Adrenal gland (tissue), 12 donors: ENCODE results near the gene TMEM101. TPM values are rescaled to one million over a fixed set of nuclear protein-coding genes. Genes with fewer than 3 reads are reported as not detected.

ENCODE experiments used
- DNase-seq, 7 donors: peaks; one replicate each; pipeline ENCODE4 v3.0.0-alpha.2; 2019 to 2020
- H3K27ac ChIP-seq, 5 donors: fragments of 200-600 bp; sonication (generic) in 4 of 5; 1 replicate in 3 of 5; 2 replicates in 2 of 5; pipeline versions ENCODE4 v1.5.1 to v1.8.0; 2016 to 2020; ENCODE audit warnings: mild to moderate bottlenecking in 1 of 5
- H3K27me3 ChIP-seq: fragments of 200-600 bp; 2 replicates; pipeline ENCODE4 v1.8.0; 2021
- H3K36me3 ChIP-seq, 2 donors: fragments of 200-600 bp; replicated peaks in 1 of 2; 1 replicate in 1 of 2; 2 replicates in 1 of 2; pipeline versions ENCODE4 v1.5.1 to v1.8.0; 2018 to 2022
- H3K4me1 ChIP-seq, 2 donors: fragments of 200-600 bp; replicated peaks in 1 of 2; 1 replicate in 1 of 2; 2 replicates in 1 of 2; pipeline versions ENCODE4 v1.5.1 to v1.8.0; 2018 to 2021
- H3K4me3 ChIP-seq, 4 donors: fragments of 200-600 bp; sonication (generic) in 3 of 4; one replicate each; pipeline ENCODE4 v1.5.1; 2016 to 2018
- H3K9me3 ChIP-seq, 3 donors: fragments of 200-600 bp; sonication (generic) in 1 of 3; replicated peaks in 1 of 3; 1 replicate in 2 of 3; 2 replicates in 1 of 3; pipeline versions ENCODE4 v1.5.1 to v1.8.0; 2016 to 2021
- POLR2A ChIP-seq, 2 donors: fragments of 450-650 bp; IDR thresholded peaks; one replicate each; pipeline ENCODE4 v1.6.1; 2017; ENCODE audit warnings: antibody characterized with exemption in 2 of 2, mild to moderate bottlenecking in 2 of 2, moderate library complexity in 1 of 2
- WGBS, 4 donors: extraction: QIAGEN DNeasy Blood & Tissue Kit in 2 of 4; methylation state at CpG; one replicate each; pipeline versions ENCODE4 v1.1.5 to v1.1.7; 2013 to 2017; 5-methylcytosine and 5-hydroxymethylcytosine counted together
- intact Hi-C, 2 donors: fragments of 100-400 bp; cut with DNase I; formaldehyde crosslinking; loops; one replicate each; pipeline versions ENCODE4 v1.14.1 to v1.15.0; 2022 to 2023
- polyA plus RNA-seq, 3 donors: library from polyadenylated mRNA; stranded (reverse); fragments of 200-250 nt in 2 of 3; fragments of 350-450 nt in 1 of 3; fragmentation: Illumina TruSeq in 1 of 3; extraction: RNeasy Lipid Tissue Mini Kit (QIAGEN cat#74804) in 1 of 3; gene quantifications; one replicate each; pipeline ENCODE4 v1.2.3, GENCODE V29; 2013 to 2014
- total RNA-seq, 9 donors: library from RNA; depleted of rRNA in 4 of 9; stranded (reverse); fragments of >200 nt in 4 of 9; fragments of 120-200 nt in 1 of 9; fragmentation: NEBNext Ultra II Directional in 1 of 9; extraction: Animal tissue kit (Norgen Biotek cat#: 25700) in 1 of 9; gene quantifications; one replicate each; pipeline versions ENCODE4 v1.1.0 to v1.2.4, GENCODE V29; 2013 to 2023
- TF ChIP-seq, protein P1 (sequence below), 6 experiments: fragments of 450-650 bp in 4 of 6; fragments of 200-600 bp in 2 of 6; sonication (generic) in 1 of 6; IDR thresholded peaks; 1 replicate in 5 of 6; 2 replicates in 1 of 6; pipeline versions ENCODE4 v1.5.1 to v1.8.0; 2016 to 2021; ENCODE audit warnings: antibody characterized with exemption in 6 of 6, mild to moderate bottlenecking in 2 of 6, moderate library complexity in 1 of 6
- donor health status: healthy with polysubstance abuse.
- donor health status: Bipolar disorder and iron deficiency.
- donor health status: DM: yes; HTN: yes; CAD: no.
- donor health status: DM: no; HTN: no; CAD: no.
- donor health status: DM: no; HTN: no; CAD: no.
- donor health status: DM: yes; HTN: yes; CAD: no.

TMEM101 gene
- total and polyA plus RNA-seq, 12 donors = 12.4 to 52.5 (median 31.6) TPM

DNA sequence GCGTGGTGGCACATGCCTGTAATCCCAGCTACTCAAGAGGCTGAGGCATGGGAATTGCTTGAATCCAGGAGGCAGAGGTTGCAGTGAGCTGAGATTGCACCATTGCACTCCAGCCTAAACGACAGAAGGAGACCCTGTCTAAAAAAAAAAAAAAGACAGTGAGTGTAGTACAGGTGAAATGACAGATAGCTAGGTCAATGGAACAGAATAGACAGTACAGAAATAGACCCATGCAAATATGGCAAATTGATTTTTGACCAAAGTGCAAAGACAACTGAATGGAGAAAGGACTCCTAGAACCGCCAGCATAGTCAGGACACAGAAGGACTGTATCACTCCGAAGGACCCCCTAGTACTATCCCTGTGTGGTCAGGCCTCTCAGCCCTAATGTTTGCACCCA, 44.4 kb downstream of the TMEM101 start:
- intact Hi-C loops = no loop called here
- no peak for DNase-seq
- Histone ChIP-seq H3K9me3 (no peaks in the 10 kb centered on the region), H3K36me3 (no peaks in the 10 kb centered on the region), H3K4me3 (no peak overlapping the region), H3K27me3 (no peaks in the 10 kb centered on the region), H3K27ac (no peak overlapping the region), H3K4me1 (no peaks in the 10 kb centered on the region)
- 76 to 85% (median 80%) methylated on average over 4 of the region's 4 CpGs for WGBS, 4 donors
- no peak for TF ChIP-seq POLR2A (IDR thresholded peaks at IDR 0.05)
- TF ChIP-seq, protein P1, sequence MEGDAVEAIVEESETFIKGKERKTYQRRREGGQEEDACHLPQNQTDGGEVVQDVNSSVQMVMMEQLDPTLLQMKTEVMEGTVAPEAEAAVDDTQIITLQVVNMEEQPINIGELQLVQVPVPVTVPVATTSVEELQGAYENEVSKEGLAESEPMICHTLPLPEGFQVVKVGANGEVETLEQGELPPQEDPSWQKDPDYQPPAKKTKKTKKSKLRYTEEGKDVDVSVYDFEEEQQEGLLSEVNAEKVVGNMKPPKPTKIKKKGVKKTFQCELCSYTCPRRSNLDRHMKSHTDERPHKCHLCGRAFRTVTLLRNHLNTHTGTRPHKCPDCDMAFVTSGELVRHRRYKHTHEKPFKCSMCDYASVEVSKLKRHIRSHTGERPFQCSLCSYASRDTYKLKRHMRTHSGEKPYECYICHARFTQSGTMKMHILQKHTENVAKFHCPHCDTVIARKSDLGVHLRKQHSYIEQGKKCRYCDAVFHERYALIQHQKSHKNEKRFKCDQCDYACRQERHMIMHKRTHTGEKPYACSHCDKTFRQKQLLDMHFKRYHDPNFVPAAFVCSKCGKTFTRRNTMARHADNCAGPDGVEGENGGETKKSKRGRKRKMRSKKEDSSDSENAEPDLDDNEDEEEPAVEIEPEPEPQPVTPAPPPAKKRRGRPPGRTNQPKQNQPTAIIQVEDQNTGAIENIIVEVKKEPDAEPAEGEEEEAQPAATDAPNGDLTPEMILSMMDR (IDR thresholded peaks at IDR 0.05) = no peak

DNA sequence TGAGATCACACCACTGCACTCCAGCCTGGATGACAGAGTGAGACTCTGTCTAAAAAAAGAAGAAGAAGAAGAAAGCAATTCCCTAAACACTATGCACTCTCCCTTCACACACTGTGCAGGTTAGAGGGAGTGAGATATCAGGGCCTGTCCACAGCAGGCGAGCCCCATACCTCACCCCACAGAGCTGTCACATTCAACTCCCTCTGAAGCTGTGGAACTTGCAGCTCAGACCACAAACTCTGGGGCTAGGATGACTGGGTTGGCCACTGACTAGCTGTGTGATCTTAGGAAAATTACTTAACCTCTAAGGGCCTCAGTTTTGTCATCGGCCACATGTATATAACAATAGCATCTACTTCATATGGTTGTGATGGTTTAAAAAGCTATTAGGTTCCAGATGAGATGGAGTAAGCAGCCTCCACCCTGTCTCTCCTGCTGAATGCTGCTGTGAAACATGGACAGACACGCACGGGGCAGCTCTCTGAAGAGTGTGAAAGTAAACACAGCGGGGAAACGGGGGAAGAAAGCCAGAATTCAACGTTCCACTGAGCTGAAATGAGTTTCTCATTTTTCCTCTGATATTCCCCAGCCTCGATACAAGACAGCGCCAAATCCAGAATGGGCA, 47.4 kb downstream of the TMEM101 start:
- WGBS, 4 donors = 59 to 70% (median 67%) methylated on average over 9 of the region's 9 CpGs
- H3K4me3 ChIP-seq = no peak overlapping the region
- no peaks in the 10 kb centered on the region for H3K36me3 ChIP-seq
- no peaks in the 10 kb centered on the region for H3K27me3 ChIP-seq
- no peaks in the 10 kb centered on the region for H3K9me3 ChIP-seq
- no peak for DNase-seq
- no peak overlapping the region for H3K27ac ChIP-seq
- intact Hi-C loops = no loop called here
- H3K4me1 ChIP-seq = no peaks in the 10 kb centered on the region
- TF ChIP-seq, protein P1 (IDR thresholded peaks at IDR 0.05) = no peak
- no peak for TF ChIP-seq POLR2A (IDR thresholded peaks at IDR 0.05)

DNA sequence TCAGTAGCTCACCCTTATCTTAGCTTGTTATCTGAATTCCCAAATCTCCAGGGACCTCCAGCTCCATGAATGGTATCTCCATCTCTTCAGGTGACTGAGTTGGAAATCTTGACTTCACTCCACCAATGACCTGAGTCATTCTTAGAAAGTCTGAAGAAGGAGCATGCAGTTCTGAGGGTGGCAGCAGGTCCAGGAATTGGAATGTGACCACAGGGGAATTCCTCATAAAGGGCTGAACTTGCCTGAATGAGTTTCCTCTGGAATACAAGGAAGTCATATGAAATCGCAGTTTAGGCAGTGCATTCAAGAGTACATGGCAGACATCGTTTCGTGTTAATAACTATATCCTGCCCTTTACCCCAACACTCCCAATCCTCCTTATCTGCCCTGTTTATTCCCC, 48.5 kb downstream of the TMEM101 start:
- no peak overlapping the region for H3K4me3 ChIP-seq
- no peak for TF ChIP-seq POLR2A (IDR thresholded peaks at IDR 0.05)
- TF ChIP-seq, protein P1 (IDR thresholded peaks at IDR 0.05) = no peak
- WGBS, 4 donors = 78 to 91% (median 83%) methylated on average over 3 of the region's 3 CpGs
- H3K4me1 ChIP-seq = no peaks in the 10 kb centered on the region
- no peak overlapping the region for H3K27ac ChIP-seq
- intact Hi-C loops = no loop called here
- no peaks in the 10 kb centered on the region for H3K9me3 ChIP-seq
- no peaks in the 10 kb centered on the region for H3K36me3 ChIP-seq
- DNase-seq = no peak
- no peaks in the 10 kb centered on the region for H3K27me3 ChIP-seq

GRCh38 chr17:43962479-43962878, 52.3 kb downstream of the TMEM101 start:
- H3K27ac ChIP-seq = no peak overlapping the region
- intact Hi-C loops = no loop called here
- no peaks in the 10 kb centered on the region for H3K36me3 ChIP-seq
- no peaks in the 10 kb centered on the region for H3K27me3 ChIP-seq
- no peak overlapping the region for H3K4me3 ChIP-seq
- 59 to 69% (median 63%) methylated on average over 5 to 7 of the region's 7 CpGs for WGBS, 4 donors
- no peaks in the 10 kb centered on the region for H3K4me1 ChIP-seq
- no peak for DNase-seq
- H3K9me3 ChIP-seq = no peaks in the 10 kb centered on the region
- TF ChIP-seq, protein P1 (IDR thresholded peaks at IDR 0.05) = no peak
- no peak for TF ChIP-seq POLR2A (IDR thresholded peaks at IDR 0.05)
